GM12865 (cell line): ENCODE measurements around the gene RABGGTA.

Experiments used
- DNase-seq: peaks from one replicate; pipeline ENCODE4 v3.0.0; 2010; ENCODE audit warnings: low read depth
- H3K4me3 ChIP-seq: 2 replicates; pipeline ENCODE4 v1.5.1; 2011; ENCODE audit warnings: mild to moderate bottlenecking, low read depth, low read length, control low read depth
- CTCF ChIP-seq: IDR thresholded peaks from 2 replicates; pipeline ENCODE4 v1.5.1; 2011; ENCODE audit warnings: low read length, control low read depth, low read depth, inconsistent platforms; ENCODE audit not compliant: insufficient read depth; ENCODE audit errors: missing control alignments

Gene RABGGTA

GRCh38 chr14:24283796-24284460 lies 12.5 kb upstream of the RABGGTA start:
- DNase-seq: no peak
- TF ChIP-seq CTCF: no peak

GRCh38 chr14:24282736-24283135 lies 11.3 kb upstream of the RABGGTA start:
- TF ChIP-seq CTCF: no peak
- no peak for DNase-seq

More at GRCh38 chr14:24283796-24284460, 12.5 kb upstream of the RABGGTA start:
- H3K4me3 ChIP-seq: no peak overlapping the region

GRCh38 chr14:24281636-24282035 lies 10.2 kb upstream of the RABGGTA start:
- TF ChIP-seq CTCF: no peak
- no peak for DNase-seq
- H3K4me3 ChIP-seq: no peak overlapping the region

More at GRCh38 chr14:24282736-24283135, 11.3 kb upstream of the RABGGTA start:
- H3K4me3 ChIP-seq: no peak overlapping the region

- no peak for DNase-seq
- no peak overlapping the region for H3K4me3 ChIP-seq
Measured at GRCh38 chr14:24280797-24281460, 9.5 kb upstream of the RABGGTA start.

GRCh38 chr14:24279301-24280186 lies 8.1 kb upstream of the RABGGTA start:
- peak; percentile 77 for DNase-seq
- peak; percentile 16 for TF ChIP-seq CTCF
- H3K4me3 ChIP-seq: no peak overlapping the region; the same call in none of the 2 replicates

More at GRCh38 chr14:24280797-24281460, 9.5 kb upstream of the RABGGTA start:
- TF ChIP-seq CTCF: no peak

GRCh38 chr14:24278424-24278823 lies 7.0 kb upstream of the RABGGTA start:
- no peak overlapping the region for H3K4me3 ChIP-seq
- DNase-seq: no peak
- TF ChIP-seq CTCF: no peak
